WERI-Rb-1 (cell line): ENCODE data around the gene RELCH.

Experiments used
- DNase-seq: peaks from one replicate; pipeline ENCODE4 v3.0.0-alpha.2; 2020
- H3K27ac ChIP-seq: fragments of 250-450 bp; sonication (Bioruptor Pico); 2 replicates; pipeline ENCODE4 v1.5.1; 2020; ENCODE audit warnings: mild to moderate bottlenecking, moderate library complexity
- H3K27me3 ChIP-seq: fragments of 250-450 bp; sonication (Bioruptor Pico); 2 replicates; pipeline ENCODE4 v1.5.1; 2021; ENCODE audit warnings: mild to moderate bottlenecking, low read depth, moderate library complexity; ENCODE audit not compliant: insufficient read depth, severe bottlenecking
- H3K36me3 ChIP-seq: fragments of 250-450 bp; sonication (Bioruptor Pico); 2 replicates; pipeline ENCODE4 v1.5.1; 2020; ENCODE audit warnings: mild to moderate bottlenecking, moderate library complexity
- H3K4me3 ChIP-seq: 2 replicates; pipeline ENCODE4 v1.5.1; 2011; ENCODE audit warnings: low read depth, mild to moderate bottlenecking, control low read depth, low read length
- H3K9me3 ChIP-seq: fragments of 250-450 bp; sonication (Bioruptor Pico); 2 replicates; pipeline ENCODE4 v1.5.1; 2021; ENCODE audit warnings: mild to moderate bottlenecking, moderate library complexity; ENCODE audit not compliant: severe bottlenecking
- TF ChIP-seq, protein P1 (sequence below): IDR thresholded peaks from 2 replicates; pipeline ENCODE4 v1.5.1; 2011; ENCODE audit warnings: low read depth, mild to moderate bottlenecking, control low read depth, inconsistent platforms, low read length

Gene RELCH

DNA sequence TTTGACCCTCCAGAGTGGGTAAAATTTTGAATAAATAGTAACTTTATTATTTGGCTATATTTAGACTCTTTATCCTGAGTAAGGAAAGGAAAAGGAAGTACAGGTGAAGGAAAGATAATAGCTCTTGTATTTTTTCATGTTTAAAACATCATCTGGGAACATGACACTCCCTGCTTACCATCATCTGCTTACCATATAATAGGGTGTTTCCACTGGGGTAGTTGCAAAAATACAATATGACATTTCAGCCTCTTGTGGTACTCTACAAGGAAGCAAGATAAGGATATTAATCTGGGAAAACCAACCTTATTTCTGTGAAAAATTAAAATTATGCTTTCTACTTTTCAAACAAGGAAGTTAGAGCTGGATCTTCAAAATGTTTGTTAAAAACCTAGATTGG, 9.9 kb downstream of the RELCH start:
- Histone ChIP-seq H3K4me3 (no peak overlapping the region), H3K27ac (no peak overlapping the region), H3K9me3 (no peaks in the 10 kb centered on the region), H3K27me3 (no peaks in the 10 kb centered on the region), H3K36me3 (no peaks in the 10 kb centered on the region)
- no peak for DNase-seq
- TF ChIP-seq, protein P1, sequence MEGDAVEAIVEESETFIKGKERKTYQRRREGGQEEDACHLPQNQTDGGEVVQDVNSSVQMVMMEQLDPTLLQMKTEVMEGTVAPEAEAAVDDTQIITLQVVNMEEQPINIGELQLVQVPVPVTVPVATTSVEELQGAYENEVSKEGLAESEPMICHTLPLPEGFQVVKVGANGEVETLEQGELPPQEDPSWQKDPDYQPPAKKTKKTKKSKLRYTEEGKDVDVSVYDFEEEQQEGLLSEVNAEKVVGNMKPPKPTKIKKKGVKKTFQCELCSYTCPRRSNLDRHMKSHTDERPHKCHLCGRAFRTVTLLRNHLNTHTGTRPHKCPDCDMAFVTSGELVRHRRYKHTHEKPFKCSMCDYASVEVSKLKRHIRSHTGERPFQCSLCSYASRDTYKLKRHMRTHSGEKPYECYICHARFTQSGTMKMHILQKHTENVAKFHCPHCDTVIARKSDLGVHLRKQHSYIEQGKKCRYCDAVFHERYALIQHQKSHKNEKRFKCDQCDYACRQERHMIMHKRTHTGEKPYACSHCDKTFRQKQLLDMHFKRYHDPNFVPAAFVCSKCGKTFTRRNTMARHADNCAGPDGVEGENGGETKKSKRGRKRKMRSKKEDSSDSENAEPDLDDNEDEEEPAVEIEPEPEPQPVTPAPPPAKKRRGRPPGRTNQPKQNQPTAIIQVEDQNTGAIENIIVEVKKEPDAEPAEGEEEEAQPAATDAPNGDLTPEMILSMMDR = no peak

DNA sequence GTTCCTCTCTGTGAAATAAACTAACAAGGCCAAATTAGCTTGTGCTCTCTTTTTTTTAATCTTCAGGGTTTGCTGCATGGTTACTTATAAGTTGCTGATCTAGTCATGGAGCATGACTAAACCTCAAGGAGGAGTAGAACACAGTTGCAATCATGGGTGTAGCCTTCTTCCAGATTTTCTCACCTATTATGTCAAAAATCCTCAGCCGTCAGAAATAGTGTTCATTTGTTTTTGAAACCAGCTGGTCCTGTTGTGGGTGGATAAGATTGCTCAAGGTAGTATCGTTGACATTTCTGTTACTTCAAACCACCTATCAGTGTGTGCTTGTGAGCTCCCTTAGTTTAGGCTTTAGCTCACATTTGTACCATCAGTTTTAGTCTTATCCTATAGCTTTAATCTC, 11.2 kb downstream of the RELCH start:
- Histone ChIP-seq H3K4me3 (no peak overlapping the region), H3K27me3 (no peaks in the 10 kb centered on the region), H3K36me3 (no peaks in the 10 kb centered on the region), H3K9me3 (no peaks in the 10 kb centered on the region), H3K27ac (no peak overlapping the region)
- TF ChIP-seq, protein P1 = no peak
- no peak for DNase-seq

DNA sequence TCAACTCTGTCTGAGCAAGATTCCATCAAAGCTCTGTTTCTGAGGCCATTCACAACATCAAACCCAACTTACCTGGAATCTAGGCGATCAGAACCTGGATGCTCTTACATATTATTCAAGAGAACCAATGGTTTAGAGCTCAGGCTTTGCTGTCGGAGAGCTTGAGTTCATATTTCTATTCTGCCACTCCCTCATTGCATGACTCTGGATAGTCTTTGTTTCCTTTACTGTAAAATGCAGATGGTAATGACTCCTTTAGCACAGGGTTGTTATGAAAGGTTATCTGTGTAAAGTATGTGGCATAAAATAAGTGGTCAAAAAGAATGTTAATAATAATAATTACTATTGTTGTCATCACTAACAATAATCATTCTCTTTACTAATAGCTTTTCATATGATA, 12.6 kb downstream of the RELCH start:
- Histone ChIP-seq H3K27ac (no peak overlapping the region), H3K4me3 (no peak overlapping the region), H3K9me3 (no peaks in the 10 kb centered on the region), H3K27me3 (no peaks in the 10 kb centered on the region), H3K36me3 (no peaks in the 10 kb centered on the region)
- no peak for DNase-seq
- TF ChIP-seq, protein P1 = no peak

DNA sequence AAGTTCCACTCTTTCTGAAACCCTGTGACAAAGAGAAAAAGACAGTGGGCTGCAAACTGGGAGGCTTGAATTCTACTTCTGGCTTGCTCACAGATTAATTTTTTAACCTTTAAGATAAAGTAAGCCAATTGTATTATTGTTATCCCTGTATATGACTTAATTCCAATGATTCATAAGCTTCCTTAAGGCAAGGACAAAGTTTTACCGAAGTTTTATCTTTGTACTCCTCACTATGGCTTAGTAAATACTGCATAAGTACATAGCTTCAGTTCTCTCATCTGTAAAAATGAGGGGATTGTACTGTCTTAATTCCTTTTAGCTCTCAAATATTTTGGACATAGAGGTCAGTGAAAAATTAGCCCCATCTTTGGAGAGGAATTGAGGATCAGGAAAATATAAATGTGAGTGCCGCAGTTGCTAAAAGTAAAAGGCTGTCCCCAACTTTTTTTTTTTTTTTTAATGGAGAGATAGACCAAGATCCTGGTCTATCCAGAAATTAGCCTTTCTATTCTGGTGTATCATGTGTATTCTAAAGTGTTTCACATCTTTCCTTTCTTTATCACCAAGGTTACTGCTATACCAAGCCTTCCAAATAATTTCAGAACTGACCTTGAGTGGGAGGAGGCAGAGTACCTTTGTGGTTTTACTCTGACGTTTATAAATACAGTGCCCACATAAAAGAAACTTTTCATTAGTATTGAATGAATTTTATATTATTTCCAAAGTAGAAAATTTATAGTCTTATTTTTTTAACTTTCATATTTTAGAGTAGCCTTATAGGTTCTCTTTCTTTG, 13.3 kb downstream of the RELCH start:
- Histone ChIP-seq H3K9me3 (no peaks in the 10 kb centered on the region), H3K36me3 (no peaks in the 10 kb centered on the region), H3K27me3 (no peaks in the 10 kb centered on the region), H3K27ac (no peak overlapping the region), H3K4me3 (no peak overlapping the region)
- no peak for DNase-seq
- TF ChIP-seq, protein P1 = no peak

DNA sequence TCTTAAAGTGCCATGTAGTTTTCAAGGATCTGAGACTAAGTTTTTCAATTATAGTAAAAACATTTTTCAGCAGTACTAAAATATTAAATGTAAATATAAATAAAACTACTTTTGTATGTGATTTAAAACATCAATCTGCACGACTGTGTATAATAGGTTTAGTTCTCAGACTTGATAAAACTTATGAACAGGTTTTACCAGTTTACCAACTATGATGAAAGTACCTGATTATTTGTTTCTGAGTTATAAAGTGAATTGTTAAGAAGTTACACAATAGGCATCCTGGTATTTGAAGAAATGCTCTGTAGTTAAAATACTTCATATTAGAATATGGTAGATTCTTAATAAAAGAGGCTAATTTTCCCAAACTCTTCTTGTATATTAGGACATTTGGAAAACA, 14.8 kb downstream of the RELCH start:
- no peak for DNase-seq
- no peaks in the 10 kb centered on the region for H3K9me3 ChIP-seq
- no peaks in the 10 kb centered on the region for H3K36me3 ChIP-seq
- H3K4me3 ChIP-seq = no peak overlapping the region
- no peak overlapping the region for H3K27ac ChIP-seq
- H3K27me3 ChIP-seq = no peaks in the 10 kb centered on the region
- TF ChIP-seq, protein P1 = no peak

DNA sequence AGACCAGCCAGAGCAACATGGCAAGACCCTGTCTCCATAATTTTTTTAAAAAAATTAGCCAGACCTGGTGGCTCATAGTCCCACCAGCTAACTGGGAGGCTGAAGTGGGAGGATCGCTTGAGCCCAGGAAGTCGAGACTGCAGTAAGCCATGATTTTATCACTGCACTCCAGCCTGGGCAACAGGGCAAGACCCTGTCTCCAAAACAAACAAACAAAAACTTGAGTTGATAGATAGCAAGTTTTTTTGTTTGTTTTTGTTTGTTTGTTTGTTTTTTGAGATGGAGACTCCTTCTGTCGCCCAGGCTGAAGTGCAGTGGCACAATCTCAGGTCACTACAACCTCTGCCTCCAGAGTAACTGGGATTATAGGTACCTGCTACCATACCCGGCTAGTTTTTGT, 18.8 kb downstream of the RELCH start:
- no peaks in the 10 kb centered on the region for H3K9me3 ChIP-seq
- TF ChIP-seq, protein P1 = no peak

More for the DNA sequence above, 18.8 kb downstream of the RELCH start:
- DNase-seq = no peak
- no peaks in the 10 kb centered on the region for H3K27me3 ChIP-seq
- no peak overlapping the region for H3K4me3 ChIP-seq
- H3K27ac ChIP-seq = no peak overlapping the region
- no peaks in the 10 kb centered on the region for H3K36me3 ChIP-seq
